Chondrocyte (in vitro differentiated cells): ENCODE measurements around the gene ADORA1. TPM values are rescaled to one million over a fixed set of nuclear protein-coding genes. Genes with fewer than 3 reads are reported as not detected.

Experiments
- DNase-seq: peaks from one replicate; pipeline ENCODE4 v3.0.0; 2021; ENCODE audit warnings: mixed read lengths, low spot score
- H3K27ac Mint-ChIP-seq: one replicate; pipeline ENCODE4 v1.8.0; 2021; ENCODE audit warnings: mild to moderate bottlenecking, moderate library complexity, mixed read lengths; ENCODE audit not compliant: unreplicated experiment
- H3K27me3 Mint-ChIP-seq: 2 replicates; pipeline ENCODE4 v1.8.0; 2021; ENCODE audit warnings: low read depth, mixed read lengths
- H3K36me3 Mint-ChIP-seq: 2 replicates; pipeline ENCODE4 v1.8.0; 2021; ENCODE audit warnings: low read depth, mixed read lengths
- H3K4me1 Mint-ChIP-seq: 2 replicates; pipeline ENCODE4 v1.8.0; 2021; ENCODE audit warnings: low read depth, mild to moderate bottlenecking, mixed read lengths
- H3K4me3 Mint-ChIP-seq: one replicate; pipeline ENCODE4 v1.8.0; 2021; ENCODE audit warnings: mild to moderate bottlenecking, moderate library complexity, mixed read lengths; ENCODE audit not compliant: unreplicated experiment
- H3K9me3 Mint-ChIP-seq: 2 replicates; pipeline ENCODE4 v1.8.0; 2021; ENCODE audit warnings: low read depth, mixed read lengths
- CTCF ChIP-seq: fragments of 200-600 bp; sonication (generic); IDR thresholded peaks from 2 replicates; pipeline ENCODE4 v1.5.0; 2021; ENCODE audit warnings: antibody characterized with exemption, mild to moderate bottlenecking, moderate library complexity
- total RNA-seq: library from RNA; stranded (reverse); gene quantifications from 3 replicates; pipeline ENCODE4 v1.2.1, GENCODE V29; 2021

Gene ADORA1
- total RNA-seq, 1 donor from 2014 or later: 1.7 TPM

GRCh38 chr1:203112475-203112874 is 15.1 kb upstream of the ADORA1 start:
- H3K27ac Mint-ChIP-seq: no peak overlapping the region
- H3K27me3 Mint-ChIP-seq: peaks cover 54% of the 10 kb centered on the region
- no peak for TF ChIP-seq CTCF

GRCh38 chr1:203113308-203113707 is 14.2 kb upstream of the ADORA1 start:
- Mint-ChIP-seq H3K4me1 (peaks cover 6% of the 10 kb centered on the region), H3K9me3 (no peaks in the 10 kb centered on the region), H3K36me3 (no peaks in the 10 kb centered on the region), H3K27ac (no peak overlapping the region), H3K4me3 (no peak overlapping the region), H3K27me3 (peaks cover 55% of the 10 kb centered on the region)
- no peak for DNase-seq
- TF ChIP-seq CTCF: no peak

More at GRCh38 chr1:203112475-203112874, 15.1 kb upstream of the ADORA1 start:
- no peak for DNase-seq
- Mint-ChIP-seq H3K4me3 (no peak overlapping the region), H3K9me3 (no peaks in the 10 kb centered on the region), H3K36me3 (peaks cover 2% of the 10 kb centered on the region), H3K4me1 (no peaks in the 10 kb centered on the region)

- H3K27me3 Mint-ChIP-seq: peaks cover 56% of the 10 kb centered on the region
- peaks cover 6% of the 10 kb centered on the region for H3K4me1 Mint-ChIP-seq
- no peak for TF ChIP-seq CTCF
- no peaks in the 10 kb centered on the region for H3K36me3 Mint-ChIP-seq
- no peak overlapping the region for H3K4me3 Mint-ChIP-seq
- no peak overlapping the region for H3K27ac Mint-ChIP-seq
- no peaks in the 10 kb centered on the region for H3K9me3 Mint-ChIP-seq
- DNase-seq: no peak
Observed at GRCh38 chr1:203114202-203114601, 13.3 kb upstream of the ADORA1 start.

- no peak for DNase-seq
- H3K9me3 Mint-ChIP-seq: no peaks in the 10 kb centered on the region
- peaks cover 6% of the 10 kb centered on the region for H3K4me1 Mint-ChIP-seq
- no peaks in the 10 kb centered on the region for H3K36me3 Mint-ChIP-seq
- peaks cover 56% of the 10 kb centered on the region for H3K27me3 Mint-ChIP-seq
- H3K4me3 Mint-ChIP-seq: no peak overlapping the region
- TF ChIP-seq CTCF: no peak
- H3K27ac Mint-ChIP-seq: no peak overlapping the region
Observed at GRCh38 chr1:203116091-203116820, 11.3 kb upstream of the ADORA1 start.

GRCh38 chr1:203117611-203118575 is 9.6 kb upstream of the ADORA1 start:
- peaks cover 70% of the 10 kb centered on the region for H3K27me3 Mint-ChIP-seq
- no peak for DNase-seq
- no peaks in the 10 kb centered on the region for H3K36me3 Mint-ChIP-seq
- peaks cover 6% of the 10 kb centered on the region for H3K4me1 Mint-ChIP-seq
- H3K4me3 Mint-ChIP-seq: no peak overlapping the region
- peak; percentile 88 for TF ChIP-seq CTCF
- H3K27ac Mint-ChIP-seq: no peak overlapping the region
- H3K9me3 Mint-ChIP-seq: no peaks in the 10 kb centered on the region
